DND-41 (cell line): ENCODE results near the gene TMEM178B.

Experiments
- CTCF ChIP-seq: IDR thresholded peaks from 2 replicates; pipeline ENCODE4 v1.5.1; 2012; ENCODE audit warnings: borderline replicate concordance, low read length, moderate library complexity, mild to moderate bottlenecking; ENCODE audit not compliant: poor library complexity, severe bottlenecking; ENCODE audit errors: extremely low read depth
- EZH2 ChIP-seq: IDR thresholded peaks from 3 replicates; pipeline ENCODE4 v1.6.1; 2012; ENCODE audit warnings: borderline replicate concordance, low read depth, mild to moderate bottlenecking, moderate library complexity, low read length, inconsistent platforms; ENCODE audit not compliant: severe bottlenecking

- no peak for TF ChIP-seq CTCF
- TF ChIP-seq EZH2: no peak
These were observed 405.0 kb downstream of the TMEM178B start for GRCh38 chr7:141478845-141479244.
